Measurements from ENCODE around the gene S100A5. TPM values are rescaled to one million over a fixed set of nuclear protein-coding genes. Genes with fewer than 3 reads are reported as not detected.

Gene S100A5
- total RNA-seq, 1 experiment from 2014 or later: not detected

DNA sequence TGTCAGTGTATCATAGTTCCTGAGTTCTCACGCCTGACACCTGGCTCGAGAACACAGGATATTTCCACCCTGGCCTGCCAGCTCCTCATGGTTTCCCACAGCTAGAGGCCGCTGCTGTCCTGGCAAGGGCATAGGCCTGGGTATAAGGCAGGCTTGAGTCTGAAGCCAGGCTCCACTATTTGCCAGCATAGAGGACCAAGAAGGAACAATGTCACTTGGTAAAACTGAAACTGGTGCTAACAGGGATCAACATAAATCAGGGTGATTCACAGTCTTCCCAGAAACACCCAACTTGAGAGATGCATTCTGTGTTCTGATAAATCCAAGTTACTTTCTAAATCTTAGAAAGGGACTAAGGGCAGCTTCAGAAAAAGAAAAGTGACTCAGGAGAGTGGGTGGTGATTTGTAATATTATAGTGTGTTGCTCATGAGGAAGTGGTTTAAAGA, 31.9 kb upstream of the S100A5 start:
- H3K36me3 Mint-ChIP-seq (ENCODE audit: insufficient read depth in 1 of 3, low read depth in 3 of 3): peaks cover 0 to 6% (median 0%) of the 10 kb centered on the region in 3 experiments; a peak in 2 of 7 replicates
- H3K9me3 Mint-ChIP-seq: peaks cover 12 to 15% of the 10 kb centered on the region in 2 experiments; a peak in 4 of 5 replicates
- DNase-seq: peak; percentile 81
- H3K79me2 ChIP-seq (ENCODE audit: insufficient read depth, low read length): no peaks in the 10 kb centered on the region
- no peak overlapping the region for H4K91ac ChIP-seq (ENCODE audit: insufficient read length, low read depth, low read length)
- no peak overlapping the region for H3K18ac ChIP-seq (ENCODE audit: insufficient read length, low read depth, low read length)
- no peak overlapping the region for H4K8ac ChIP-seq (replicated peaks; ENCODE audit: insufficient read length, low read depth, low read length)
- no peak overlapping the region for H3K4ac ChIP-seq (ENCODE audit: low read depth, low read length)
- no peak overlapping the region for H3K4me2 ChIP-seq (ENCODE audit: insufficient read depth, insufficient read length, low read length)
- TF ChIP-seq, protein P1, sequence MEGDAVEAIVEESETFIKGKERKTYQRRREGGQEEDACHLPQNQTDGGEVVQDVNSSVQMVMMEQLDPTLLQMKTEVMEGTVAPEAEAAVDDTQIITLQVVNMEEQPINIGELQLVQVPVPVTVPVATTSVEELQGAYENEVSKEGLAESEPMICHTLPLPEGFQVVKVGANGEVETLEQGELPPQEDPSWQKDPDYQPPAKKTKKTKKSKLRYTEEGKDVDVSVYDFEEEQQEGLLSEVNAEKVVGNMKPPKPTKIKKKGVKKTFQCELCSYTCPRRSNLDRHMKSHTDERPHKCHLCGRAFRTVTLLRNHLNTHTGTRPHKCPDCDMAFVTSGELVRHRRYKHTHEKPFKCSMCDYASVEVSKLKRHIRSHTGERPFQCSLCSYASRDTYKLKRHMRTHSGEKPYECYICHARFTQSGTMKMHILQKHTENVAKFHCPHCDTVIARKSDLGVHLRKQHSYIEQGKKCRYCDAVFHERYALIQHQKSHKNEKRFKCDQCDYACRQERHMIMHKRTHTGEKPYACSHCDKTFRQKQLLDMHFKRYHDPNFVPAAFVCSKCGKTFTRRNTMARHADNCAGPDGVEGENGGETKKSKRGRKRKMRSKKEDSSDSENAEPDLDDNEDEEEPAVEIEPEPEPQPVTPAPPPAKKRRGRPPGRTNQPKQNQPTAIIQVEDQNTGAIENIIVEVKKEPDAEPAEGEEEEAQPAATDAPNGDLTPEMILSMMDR (conservative IDR thresholded peaks at IDR 0.05): peak; percentile 83
- H2AFZ ChIP-seq (ENCODE audit: low read length): no peak overlapping the region
- no peak overlapping the region for H2BK20ac ChIP-seq (ENCODE audit: low read depth, low read length, poor library complexity, severe bottlenecking)
- no CpG with 5 or more reads among the region's 3 CpGs for WGBS (ENCODE audit: extremely low coverage, insufficient read length, low lambda C conversion rate)
- H3K56ac ChIP-seq (ENCODE audit: insufficient read length, low read depth, low read length): no peak overlapping the region
- H3K27me3 ChIP-seq (ENCODE audit: insufficient read depth, low read length): no peaks in the 10 kb centered on the region
- no peak overlapping the region for H4K5ac ChIP-seq (ENCODE audit: insufficient read length, low read depth, low read length)
- no peak overlapping the region for H2BK15ac ChIP-seq (ENCODE audit: low read depth, low read length)
- no peaks in the 10 kb centered on the region for H3K79me1 ChIP-seq (ENCODE audit: insufficient read depth, low read depth, low read length, poor library complexity, severe bottlenecking)
- no peak overlapping the region for H2BK5ac ChIP-seq (ENCODE audit: insufficient read length, low read length)
- H3K27ac Mint-ChIP-seq: peak overlapping the region in 1 of 3 experiments; percentile 55; a peak in 1 of 7 replicates
- no peak overlapping the region for H3K9ac ChIP-seq (ENCODE audit: extremely low read depth, insufficient read length, low read length)
- peaks cover 3% of the 10 kb centered on the region for H4K20me1 ChIP-seq (ENCODE audit: control insufficient read depth, insufficient read depth, insufficient read length)
- H3K4me1 Mint-ChIP-seq: peaks cover 18% of the 10 kb centered on the region in 2 experiments
- H2BK12ac ChIP-seq (ENCODE audit: insufficient read length, low read depth, low read length): no peak overlapping the region
- H3K23me2 ChIP-seq (ENCODE audit: insufficient read length, low read depth, low read length, poor library complexity, severe bottlenecking): no peaks in the 10 kb centered on the region
- no peak overlapping the region for H3K4me3 Mint-ChIP-seq
- H3K23ac ChIP-seq (ENCODE audit: insufficient read length, low read depth, low read length): no peak overlapping the region
- H2AK5ac ChIP-seq (ENCODE audit: insufficient read length, low read length): no peak overlapping the region
- no peaks in the 10 kb centered on the region for H3K9me3 ChIP-seq (ENCODE audit: control insufficient read depth, low read depth, low read length)
- no peak overlapping the region for H3T11ph ChIP-seq (ENCODE audit: low read length)
- no peaks in the 10 kb centered on the region; the same call in 1 of the 2 replicates for H3K4me1 ChIP-seq (ENCODE audit: insufficient read depth, low read length)
- H3K14ac ChIP-seq (ENCODE audit: insufficient read depth, low read length): no peak overlapping the region
- H2BK120ac ChIP-seq (ENCODE audit: low read depth, low read length, poor library complexity, severe bottlenecking): no peak overlapping the region
- peaks cover 13% of the 10 kb centered on the region for H3K27me3 Mint-ChIP-seq (ENCODE audit: low read depth)
- no peak overlapping the region for H3K27ac ChIP-seq (ENCODE audit: insufficient read length, low read depth, low read length)
